A549 (cell line): ENCODE results near the gene VIT. TPM values are rescaled to one million over a fixed set of nuclear protein-coding genes. Genes with fewer than 3 reads are reported as not detected.
A peak's percentile ranks its signal among the peaks of the same experiment; 100 is the strongest.

Experiments
- ATAC-seq, 2 experiments: fragments of 200-7000 bp in 1 of 2; fragments of >200 bp in 1 of 2; cut with Nextera tagmentation in 1 of 2; cut with Tn5 transposase in 1 of 2; 3 replicates each; pipeline versions ENCODE4 v1.8.0 to v1.9.1; 2018 to 2020; ENCODE audit warnings: mild to moderate bottlenecking in 1 of 2, moderate library complexity in 1 of 2
- CTCF ChIA-PET: fragments of 300-600 bp; sonication (Branson Sonifier 250); formaldehyde crosslinking; extraction: SDS; loops from one replicate; lab custom pipeline; 2021; ENCODE audit warnings: antibody characterized with exemption, inconsistent platforms; lab: Yijun Ruan, JAX
- POLR2A ChIA-PET: fragments of 350-600 bp; formaldehyde crosslinking; extraction: SDS; loops from one replicate; lab custom pipeline; 2021; ENCODE audit warnings: antibody characterized with exemption, inconsistent platforms; lab: Yijun Ruan, JAX
- DNase-seq, 2 experiments: peaks; one replicate each; pipeline versions ENCODE4 v3.0.0 to v3.0.0-alpha.2; 2011 to 2016; ENCODE audit warnings: low read depth in 1 of 2, low spot score in 1 of 2
- FAIRE-seq: peaks from 2 replicates; lab custom pipeline; 2011; peaks lifted over from hg19 to GRCh38; lab: Jason Lieb, UNC
- H3K27ac ChIP-seq, 2 experiments: fragments of >200 bp; sonication (Bioruptor Twin); formaldehyde crosslinking; 3 replicates each; pipeline ENCODE4 v1.5.1; 2016 to 2017
- H3K4me1 ChIP-seq: fragments of >200 bp; sonication (Bioruptor Twin); formaldehyde crosslinking; 3 replicates; pipeline ENCODE4 v1.6.1; 2016
- H3K4me2 ChIP-seq: fragments of >200 bp; sonication (Bioruptor Twin); formaldehyde crosslinking; 3 replicates; pipeline ENCODE4 v1.6.1; 2016
- H3K4me3 ChIP-seq: fragments of >200 bp; sonication (Bioruptor Twin); formaldehyde crosslinking; 3 replicates; pipeline ENCODE4 v1.5.1; 2016
- H3K9me3 ChIP-seq: fragments of >200 bp; sonication (Bioruptor Twin); formaldehyde crosslinking; 3 replicates; pipeline ENCODE4 v1.6.1; 2016
- CBX8 ChIP-seq: fragments of 200-600 bp; sonication (generic); IDR thresholded peaks from 2 replicates; pipeline ENCODE4 v1.6.1; 2016
- CEBPB ChIP-seq, 2 experiments: fragments of >200 bp in 1 of 2; sonication (Bioruptor Twin) in 1 of 2; formaldehyde crosslinking in 1 of 2; IDR thresholded peaks; 2 replicates each; pipeline ENCODE4 v1.6.1; 2012 to 2016
- CHD2 ChIP-seq: fragments of 150-350 bp; IDR thresholded peaks from 2 replicates; pipeline ENCODE4 v1.6.1; 2014; ENCODE audit warnings: low read length; ENCODE audit not compliant: partially characterized antibody
- CTCF ChIP-seq: fragments of >200 bp; sonication (Bioruptor Twin); formaldehyde crosslinking; IDR thresholded peaks from 3 replicates; pipeline ENCODE4 v1.5.1; 2016
- E2F6 ChIP-seq: IDR thresholded peaks from 2 replicates; pipeline ENCODE4 v1.6.1; 2012; ENCODE audit warnings: low read depth, borderline replicate concordance
- EHMT2 ChIP-seq: fragments of 200-600 bp; sonication (generic); IDR thresholded peaks from 2 replicates; pipeline ENCODE4 v1.6.1; 2016; ENCODE audit warnings: antibody characterized with exemption, low read depth, mild to moderate bottlenecking, moderate library complexity
- FOSB ChIP-seq: fragments of 250-450 bp; sonication (Bioruptor Pico); IDR thresholded peaks from 2 replicates; pipeline ENCODE4 v1.5.0; 2020; ENCODE audit warnings: mild to moderate bottlenecking, moderate library complexity
- FOXS1 ChIP-seq: fragments of 250-450 bp; sonication (Bioruptor Pico); IDR thresholded peaks from 2 replicates; pipeline ENCODE4 v1.5.0; 2020; ENCODE audit warnings: mild to moderate bottlenecking, moderate library complexity
- GATA3 ChIP-seq: IDR thresholded peaks from 2 replicates; pipeline ENCODE4 v1.6.1; 2012; ENCODE audit warnings: borderline replicate concordance
- HOXB5 ChIP-seq: fragments of 250-450 bp; sonication (Bioruptor Pico); IDR thresholded peaks from 2 replicates; pipeline ENCODE4 v1.5.0; 2020; ENCODE audit warnings: mild to moderate bottlenecking, moderate library complexity
- JUNB ChIP-seq: fragments of >200 bp; sonication (Bioruptor Twin); formaldehyde crosslinking; IDR thresholded peaks from 2 replicates; pipeline ENCODE4 v1.6.1; 2016
- MAFK ChIP-seq: fragments of 450-650 bp; IDR thresholded peaks from 2 replicates; pipeline ENCODE4 v1.6.1; 2014; ENCODE audit not compliant: partially characterized antibody
- NR3C1 ChIP-seq: fragments of >200 bp; sonication (Bioruptor Twin); formaldehyde crosslinking; IDR thresholded peaks from 3 replicates; pipeline ENCODE4 v1.6.1; 2017
- POLR2AphosphoS2 ChIP-seq: conservative IDR thresholded peaks from 2 replicates; pipeline ENCODE4 v1.6.1; 2012; ENCODE audit warnings: low read length, improper control_type of control experiment, inconsistent platforms
- RAD21 ChIP-seq, 2 experiments: fragments of >200 bp in 1 of 2; sonication (Bioruptor Twin) in 1 of 2; formaldehyde crosslinking in 1 of 2; IDR thresholded peaks in 1 of 2; conservative IDR thresholded peaks in 1 of 2; 2 replicates in 1 of 2; 3 replicates in 1 of 2; pipeline ENCODE4 v1.6.1; 2012 to 2018; ENCODE audit warnings: inconsistent platforms in 1 of 2
- RARB ChIP-seq: fragments of 250-450 bp; sonication (Bioruptor Pico); IDR thresholded peaks from 2 replicates; pipeline ENCODE4 v1.8.0; 2021; ENCODE audit warnings: mild to moderate bottlenecking, moderate library complexity
- REST ChIP-seq: fragments of 200-600 bp; sonication (generic); IDR thresholded peaks from 2 replicates; pipeline ENCODE4 v1.6.1; 2016; ENCODE audit warnings: antibody characterized with exemption, mild to moderate bottlenecking, moderate library complexity
- SMC3 ChIP-seq: fragments of >200 bp; sonication (Bioruptor Twin); formaldehyde crosslinking; IDR thresholded peaks from 3 replicates; pipeline ENCODE4 v1.6.1; 2018; ENCODE audit warnings: inconsistent platforms
- ZNF302 ChIP-seq: fragments of 250-450 bp; sonication (Bioruptor Pico); IDR thresholded peaks from 2 replicates; pipeline ENCODE4 v1.9.0; 2021; ENCODE audit warnings: inconsistent platforms, mild to moderate bottlenecking, moderate library complexity
- WGBS: methylation state at CpG from one replicate; pipeline ENCODE4 v1.1.6; 2017; ENCODE audit errors: missing lambda C conversion rate; 5-methylcytosine and 5-hydroxymethylcytosine counted together
- polyA plus RNA-seq, 4 experiments: library from polyadenylated mRNA; depleted of rRNA in 3 of 4; stranded (reverse); fragments of >200 nt; fragmentation: RNase III in 1 of 4; extraction: RNeasy Plus Mini Kit Qiagen cat#74134 plus additional on column Dnase treatment in 1 of 4; gene quantifications; 2 replicates in 3 of 4; 3 replicates in 1 of 4; pipeline ENCODE4 v1.2.3, GENCODE V29; 2011 to 2017

The VIT gene
- polyA plus RNA-seq, 2 of the 4 experiments (the other 2 are of a cell fraction): not detected

- no peak for ATAC-seq
- Histone ChIP-seq H3K4me1 (no peaks in the 10 kb centered on the region), H3K4me3 (no peak overlapping the region), H3K9me3 (peaks cover 12% of the 10 kb centered on the region; the same call in 1 of the 3 replicates), H3K4me2 (no peak overlapping the region), H3K27ac (no peak overlapping the region)
- DNase-seq: no peak
- ChIA-PET CTCF (interaction anchor here (2.0 to 9.1 kb wide), 2 partner anchors 10 kb away, joined by 9 to 69 read pairs; no protein-coding TSS in a partner anchor), POLR2A (no interaction called here)
- FAIRE-seq: no peak
- TF ChIP-seq CBX8 (no peak), GATA3 (no peak), POLR2AphosphoS2 (no peak), E2F6 (no peak), JUNB (no peak), CHD2 (no peak), HOXB5 (CRISPR knock-in tag) (no peak), CEBPB (IDR thresholded peaks at IDR 0.05) (no peak), RARB (CRISPR knock-in tag) (no peak), MAFK (no peak), FOSB (CRISPR knock-in tag) (no peak), EHMT2 (no peak), NR3C1 (no peak), REST (no peak)
- 45% methylated on average over 2 of the region's 2 CpGs for WGBS
Measured at GRCh38 chr2:36769106-36769505, 72.6 kb downstream of the VIT start.

GRCh38 chr2:36770542-36771287, 74.2 kb downstream of the VIT start:
- ATAC-seq: peak; percentile 65 to 96
- no peak for FAIRE-seq
- Histone ChIP-seq H3K4me3 (no peak overlapping the region), H3K27ac (no peak overlapping the region), H3K9me3 (peaks cover 4% of the 10 kb centered on the region; the same call in 1 of the 3 replicates), H3K4me1 (no peaks in the 10 kb centered on the region), H3K4me2 (no peak overlapping the region)
- POLR2A ChIA-PET: no interaction called here
- CTCF ChIA-PET: interaction anchor here (0.6 to 9.1 kb wide), 4 partner anchors 8 to 20 kb away, joined by 4 to 69 read pairs (median 10); no protein-coding TSS in a partner anchor
- WGBS: 48% methylated on average over 11 of the region's 11 CpGs
- TF ChIP-seq SMC3: peak; percentile 53
- peak; percentile 78 for TF ChIP-seq CTCF
- TF ChIP-seq RAD21 (conservative IDR thresholded peaks at IDR 0.05 in 1 of 2, IDR thresholded peaks at IDR 0.05 in 1 of 2): peak; percentile 47 to 75; a peak in 4 of 5 replicates
- TF ChIP-seq FOXS1 (CRISPR knock-in tag): no peak
- TF ChIP-seq ZNF302: no peak
- DNase-seq: peak; percentile 74 to 76
